BJ (cell line): ENCODE measurements around the gene PELI2. TPM values are rescaled to one million over a fixed set of nuclear protein-coding genes. Genes with fewer than 3 reads are reported as not detected.

Experiments used
- CTCF ChIA-PET: fragments of 350-600 bp; formaldehyde crosslinking; extraction: SDS; loops from one replicate; lab custom pipeline; 2021; ENCODE audit warnings: antibody characterized with exemption, inconsistent platforms; lab: Yijun Ruan, JAX
- POLR2A ChIA-PET: fragments of 300-600 bp; sonication (Branson Sonifier 250); formaldehyde crosslinking; extraction: SDS; loops from one replicate; lab custom pipeline; 2021; ENCODE audit warnings: antibody characterized with exemption; lab: Charles Lee
- DNase-seq: peaks from one replicate; pipeline ENCODE4 v3.0.0-alpha.2; 2011; ENCODE audit warnings: low read depth
- H3K27me3 ChIP-seq: 2 replicates; pipeline ENCODE4 v1.6.0; 2011; ENCODE audit warnings: low read length; ENCODE audit not compliant: control insufficient read depth, insufficient read depth
- H3K36me3 ChIP-seq: 2 replicates; pipeline ENCODE4 v1.5.1; 2011; ENCODE audit warnings: low read length; ENCODE audit not compliant: control insufficient read depth, insufficient read depth
- H3K4me3 ChIP-seq: 2 replicates; pipeline ENCODE4 v1.5.1; 2011; ENCODE audit warnings: low read depth, mild to moderate bottlenecking, control low read depth, low read length
- polyA plus RNA-seq: library from polyadenylated mRNA; depleted of rRNA; stranded (reverse); fragments of >200 nt; gene quantifications from 2 replicates; pipeline ENCODE4 v1.2.3, GENCODE V29; 2011
- TF ChIP-seq, protein P1 (sequence below): IDR thresholded peaks from 2 replicates; pipeline ENCODE4 v1.5.1; 2011; ENCODE audit warnings: low read depth, mild to moderate bottlenecking, control low read depth, inconsistent platforms, low read length, moderate library complexity; ENCODE audit not compliant: insufficient read depth

Gene PELI2
- polyA plus RNA-seq, 1 experiment: 10.5 TPM

DNA sequence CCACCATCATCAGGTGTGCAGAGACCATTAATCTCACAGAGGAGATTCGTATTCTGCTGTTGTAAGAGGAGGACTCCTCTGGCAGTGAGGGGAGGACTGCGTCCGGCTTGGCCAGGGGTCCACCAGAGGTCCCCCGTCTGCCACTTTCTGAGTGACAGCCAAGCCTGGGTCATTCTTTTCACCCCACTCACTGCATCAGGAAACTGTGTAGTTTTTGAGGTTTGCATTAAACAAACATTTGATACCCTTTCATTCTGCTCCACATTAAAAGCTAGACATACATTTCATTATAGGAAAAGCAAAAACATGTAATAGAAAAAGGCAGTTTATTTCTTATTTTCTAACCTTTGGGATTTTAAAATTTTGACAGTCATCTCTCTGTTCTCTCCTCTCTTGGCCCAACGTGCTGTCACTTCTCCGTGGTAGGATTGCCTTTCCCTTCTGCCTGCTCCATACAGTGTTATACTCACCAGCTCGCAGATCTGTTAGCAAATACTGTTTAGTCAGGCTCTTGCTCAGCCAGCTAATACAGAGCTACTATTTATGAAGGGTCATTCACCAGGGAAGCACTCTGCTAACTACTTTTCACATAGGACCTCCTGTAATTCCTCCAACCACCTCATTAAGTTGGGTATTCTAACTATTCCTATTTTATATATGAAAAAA is 99.3 kb downstream of the PELI2 start:
- POLR2A ChIA-PET: no interaction called here
- DNase-seq: no peak
- H3K27me3 ChIP-seq: no peaks in the 10 kb centered on the region
- TF ChIP-seq, protein P1, sequence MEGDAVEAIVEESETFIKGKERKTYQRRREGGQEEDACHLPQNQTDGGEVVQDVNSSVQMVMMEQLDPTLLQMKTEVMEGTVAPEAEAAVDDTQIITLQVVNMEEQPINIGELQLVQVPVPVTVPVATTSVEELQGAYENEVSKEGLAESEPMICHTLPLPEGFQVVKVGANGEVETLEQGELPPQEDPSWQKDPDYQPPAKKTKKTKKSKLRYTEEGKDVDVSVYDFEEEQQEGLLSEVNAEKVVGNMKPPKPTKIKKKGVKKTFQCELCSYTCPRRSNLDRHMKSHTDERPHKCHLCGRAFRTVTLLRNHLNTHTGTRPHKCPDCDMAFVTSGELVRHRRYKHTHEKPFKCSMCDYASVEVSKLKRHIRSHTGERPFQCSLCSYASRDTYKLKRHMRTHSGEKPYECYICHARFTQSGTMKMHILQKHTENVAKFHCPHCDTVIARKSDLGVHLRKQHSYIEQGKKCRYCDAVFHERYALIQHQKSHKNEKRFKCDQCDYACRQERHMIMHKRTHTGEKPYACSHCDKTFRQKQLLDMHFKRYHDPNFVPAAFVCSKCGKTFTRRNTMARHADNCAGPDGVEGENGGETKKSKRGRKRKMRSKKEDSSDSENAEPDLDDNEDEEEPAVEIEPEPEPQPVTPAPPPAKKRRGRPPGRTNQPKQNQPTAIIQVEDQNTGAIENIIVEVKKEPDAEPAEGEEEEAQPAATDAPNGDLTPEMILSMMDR: no peak
- no peaks in the 10 kb centered on the region for H3K36me3 ChIP-seq
- H3K4me3 ChIP-seq: no peak overlapping the region
- CTCF ChIA-PET: interaction anchor here (0.8 kb wide), 1 partner anchor 17 kb away, joined by 4 read pairs; no protein-coding TSS in a partner anchor

GRCh38 chr14:56219666-56220413 is 101.6 kb downstream of the PELI2 start:
- no peaks in the 10 kb centered on the region for H3K27me3 ChIP-seq
- TF ChIP-seq, protein P1: no peak
- DNase-seq: no peak
- H3K36me3 ChIP-seq: no peaks in the 10 kb centered on the region
- CTCF ChIA-PET: interaction anchor here (0.8 kb wide), 1 partner anchor 121 kb away, joined by 3 read pairs; no protein-coding TSS in a partner anchor
- POLR2A ChIA-PET: no interaction called here
- no peak overlapping the region for H3K4me3 ChIP-seq

DNA sequence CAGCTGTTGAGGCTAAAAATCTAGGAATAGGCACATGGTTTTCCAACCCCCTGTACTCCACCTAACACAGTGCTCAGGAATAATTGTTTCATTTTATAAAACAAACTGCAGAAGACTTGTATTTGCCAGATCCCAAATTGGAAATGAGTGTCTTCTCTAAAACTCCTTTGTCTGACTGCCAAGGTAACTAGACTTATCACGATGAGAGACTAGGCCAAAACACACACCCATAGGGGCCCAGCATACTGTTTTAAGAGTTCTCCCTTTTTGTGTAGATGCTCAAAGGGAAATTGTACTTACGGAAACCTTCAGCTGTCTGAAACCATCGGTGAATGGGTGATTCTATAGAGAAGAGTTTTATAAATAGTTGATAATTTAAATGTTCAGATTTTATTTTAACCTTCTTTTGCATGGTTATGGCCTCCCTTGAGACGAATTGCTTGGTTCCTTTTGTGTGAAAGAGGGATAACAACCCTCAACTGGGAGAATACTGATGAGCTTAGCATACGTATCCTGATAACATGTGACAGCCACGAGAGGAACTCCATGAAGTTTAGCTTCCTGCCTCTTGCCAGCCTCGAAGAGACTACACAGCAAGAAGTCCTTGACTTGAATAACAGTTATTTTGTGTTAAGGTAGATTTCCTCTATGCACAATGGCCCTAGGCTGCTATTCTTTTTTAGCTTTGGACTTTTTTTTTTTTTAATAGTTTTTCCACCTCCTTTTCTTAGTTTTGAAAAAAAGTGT is 103.3 kb downstream of the PELI2 start:
- Histone ChIP-seq H3K27me3 (no peaks in the 10 kb centered on the region), H3K4me3 (no peak overlapping the region), H3K36me3 (no peaks in the 10 kb centered on the region)
- DNase-seq: no peak
- TF ChIP-seq, protein P1: no peak
- ChIA-PET POLR2A (no interaction called here), CTCF (interaction anchor here (1.0 kb wide), 1 partner anchor 119 kb away, joined by 3 read pairs; no protein-coding TSS in a partner anchor)

DNA sequence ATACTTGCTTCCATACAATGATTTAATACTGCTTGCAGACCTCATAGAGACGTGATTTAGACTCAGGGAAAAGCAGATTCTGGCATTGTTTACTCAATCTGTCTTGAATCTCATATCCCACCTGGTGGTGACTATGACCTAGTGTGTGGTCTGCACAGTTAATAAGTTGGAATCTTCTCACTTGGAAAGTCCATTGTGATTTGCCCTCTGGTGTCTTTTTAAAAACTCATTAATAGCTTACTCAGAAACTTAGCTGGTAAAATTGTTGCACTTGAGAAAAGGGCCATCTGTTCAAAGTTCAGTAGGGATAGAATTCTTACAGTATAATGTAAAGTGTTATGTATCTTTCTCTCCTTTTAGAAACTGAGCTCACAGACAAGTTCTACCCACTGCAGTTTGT is 106.0 kb downstream of the PELI2 start:
- POLR2A ChIA-PET: no interaction called here
- Histone ChIP-seq H3K27me3 (no peaks in the 10 kb centered on the region), H3K36me3 (no peaks in the 10 kb centered on the region), H3K4me3 (no peak overlapping the region)
- TF ChIP-seq, protein P1: no peak
- no peak for DNase-seq
- CTCF ChIA-PET: interaction anchor here (0.9 to 1.3 kb wide), 2 partner anchors 12 to 35 kb away, joined by 3 to 4 read pairs; no protein-coding TSS in a partner anchor
